Stimulated activated CD8-positive, alpha-beta memory T cell treated with anti-CD3 and anti-CD28 coated beads, Interleukin-12 subunit alpha, Interleukin-12 subunit beta, amount 100 ng/mL, for 24 hours (primary cell): ENCODE results near the gene SOWAHA.

Experiments used
- DNase-seq: peaks from one replicate; pipeline ENCODE4 v3.0.0-alpha.2; 2020; ENCODE audit errors: extremely low read depth

Gene SOWAHA

GRCh38 chr5:132812781-132813598 lies at the start of gene SOWAHA:
Gene SOWAHA (plus strand): TSS chr5:132813302. CDS start chr5:132813622, 320 bp downstream.
- DNase-seq, result no peak

- no peak for DNase-seq
Observed at GRCh38 chr5:132764051-132764450, 49.1 kb upstream of the SOWAHA start.

DNA sequence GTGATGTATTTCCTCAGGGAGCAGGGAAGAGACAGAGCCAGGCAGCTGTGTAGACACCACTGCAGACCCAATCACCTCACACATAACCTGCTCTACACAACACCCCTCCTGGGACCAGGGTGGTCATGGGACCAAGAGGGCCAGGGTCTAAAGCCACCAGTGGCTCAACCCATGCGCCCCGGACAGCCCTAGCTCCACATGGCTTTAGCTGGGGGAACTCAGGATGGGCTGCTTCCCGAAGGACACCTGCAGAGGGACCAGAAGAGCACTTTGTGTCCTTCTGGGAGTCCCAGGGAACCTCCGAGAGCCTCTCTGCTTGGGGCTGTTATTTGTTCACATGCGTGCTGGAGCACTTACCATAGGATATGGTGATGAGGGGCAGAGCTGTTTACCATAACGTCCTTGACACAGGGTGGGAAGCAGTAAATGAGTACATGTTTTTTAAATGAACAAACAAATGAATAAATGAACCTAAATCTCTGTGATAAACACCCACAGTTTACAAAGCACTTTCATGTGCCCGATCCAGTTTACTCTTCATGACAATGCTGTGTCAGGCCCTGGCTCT lies 48.3 kb upstream of the SOWAHA start:
- DNase-seq, result no peak

- no peak for DNase-seq
Observed at GRCh38 chr5:132765311-132766019, 47.6 kb upstream of the SOWAHA start.

DNA sequence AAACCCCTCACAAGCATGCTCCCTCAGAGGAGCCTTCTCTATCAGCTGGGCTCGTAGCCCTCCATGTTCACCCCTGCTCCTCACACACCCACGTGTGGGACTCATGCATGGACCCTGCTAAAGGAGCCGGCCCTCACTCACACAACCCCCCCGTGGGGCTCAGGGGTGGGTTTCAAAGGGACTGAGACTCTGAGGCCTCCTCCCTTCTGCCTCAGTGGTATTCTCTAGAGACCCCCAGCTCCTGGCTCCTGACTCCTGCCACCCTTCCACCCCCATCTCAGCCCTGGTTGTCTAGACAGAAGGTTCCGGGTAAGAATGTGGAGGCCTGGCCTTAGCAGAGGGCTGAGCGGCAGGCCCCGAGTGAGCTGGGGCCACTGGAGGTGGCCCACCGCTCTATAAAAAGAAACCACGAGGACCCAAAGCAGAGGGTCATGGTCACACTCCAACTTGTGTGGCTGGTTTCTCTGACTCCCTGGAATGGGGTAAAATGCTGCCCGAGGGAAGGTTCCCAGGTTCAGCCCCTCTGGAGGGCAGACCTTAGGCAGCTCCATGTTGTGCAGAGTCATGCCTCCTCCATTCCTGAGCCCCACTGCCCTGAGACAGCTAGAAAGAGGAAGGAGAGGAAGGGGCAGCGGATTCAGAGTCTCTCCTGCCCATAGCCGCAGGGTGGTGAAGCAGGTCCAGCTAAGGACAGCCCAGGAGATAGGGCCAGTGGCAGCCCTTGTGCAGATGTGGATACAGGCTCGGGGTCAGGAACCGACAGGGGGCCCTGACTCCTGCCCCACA lies 46.9 kb upstream of the SOWAHA start:
- no peak for DNase-seq

GRCh38 chr5:132766806-132767055 lies 46.4 kb upstream of the SOWAHA start:
- DNase-seq, result no peak

- DNase-seq, result no peak
Observed at GRCh38 chr5:132767150-132767549, 46.0 kb upstream of the SOWAHA start.

DNA sequence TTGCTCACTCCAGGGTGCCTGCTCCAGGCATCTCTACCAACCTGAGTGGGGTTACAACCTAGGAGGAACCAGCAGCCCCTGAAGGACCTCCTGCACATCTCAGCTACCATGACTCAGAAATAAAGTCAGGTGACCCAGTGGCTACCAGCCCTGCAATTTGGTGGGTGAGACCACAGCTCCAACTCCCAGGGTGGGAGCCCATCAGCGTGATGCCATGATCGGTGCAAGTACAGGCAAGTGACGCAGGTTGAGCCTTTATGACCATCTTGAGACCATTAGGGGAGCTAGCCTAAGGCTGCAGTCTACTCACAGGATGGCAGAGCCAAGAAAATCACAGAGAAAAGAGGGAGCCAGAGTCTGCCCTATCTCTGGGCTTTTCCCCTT lies 44.6 kb upstream of the SOWAHA start:
- DNase-seq, result no peak

GRCh38 chr5:132770476-132771159 lies 42.5 kb upstream of the SOWAHA start:
- no peak for DNase-seq

GRCh38 chr5:132771503-132771998 lies 41.6 kb upstream of the SOWAHA start:
- DNase-seq, result no peak

- DNase-seq, result no peak
Observed at GRCh38 chr5:132772291-132773070, 40.6 kb upstream of the SOWAHA start.

DNA sequence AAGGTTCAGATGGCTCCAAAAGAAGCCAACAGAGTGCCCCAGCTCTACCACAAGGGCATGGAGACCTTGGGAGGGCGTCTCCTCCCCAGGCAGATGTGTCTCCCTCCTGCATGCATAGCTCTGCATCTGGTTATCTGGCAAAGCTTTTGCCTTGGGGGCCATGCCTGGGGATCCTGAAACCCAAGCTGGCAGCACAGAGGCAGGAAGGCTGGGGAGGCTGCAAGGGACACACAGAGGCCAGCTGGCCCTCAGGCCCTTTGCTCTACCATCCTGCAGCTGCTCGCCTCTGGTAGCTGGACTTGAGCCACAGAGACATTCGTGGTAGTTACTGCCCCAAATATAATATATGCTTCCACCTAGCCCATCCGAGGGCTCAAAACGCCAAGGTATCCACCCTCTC lies 40.0 kb upstream of the SOWAHA start:
- DNase-seq, result no peak

DNA sequence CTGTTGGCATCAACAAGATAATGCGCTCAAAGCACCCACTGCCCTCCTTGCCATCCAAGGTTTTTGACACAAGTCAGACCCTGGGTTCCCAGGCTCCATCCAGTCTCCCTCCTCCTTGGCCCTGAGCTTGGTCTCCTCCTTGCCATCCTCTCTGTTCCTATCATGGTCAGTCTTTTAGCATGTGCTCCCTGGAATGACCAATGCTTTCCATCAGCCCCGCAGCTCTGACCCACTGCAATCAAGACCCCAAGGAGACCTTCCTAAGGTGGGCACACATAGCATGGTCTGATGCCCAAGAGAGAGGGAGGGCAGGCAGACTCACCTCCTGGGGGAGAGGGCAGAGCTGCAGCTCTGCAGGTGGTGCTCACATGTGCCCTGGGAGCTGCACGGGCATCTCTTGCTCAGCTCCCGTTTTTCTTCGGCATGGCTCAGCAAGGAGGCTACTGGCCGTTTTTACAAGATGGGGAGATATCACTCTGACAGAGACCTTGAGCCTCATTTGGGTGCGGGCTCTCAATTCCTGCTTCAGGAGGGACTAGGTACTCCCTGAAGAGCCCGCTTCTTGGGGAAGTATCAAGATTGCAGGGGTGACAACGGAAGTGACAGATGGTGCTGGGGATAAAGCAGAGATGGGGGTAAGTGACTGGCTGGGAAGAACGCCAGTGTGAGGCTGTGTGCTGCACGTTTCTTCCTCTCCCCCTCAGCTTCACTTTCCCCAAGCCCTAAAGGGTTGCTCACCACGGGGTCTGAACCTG lies 39.3 kb upstream of the SOWAHA start:
- no peak for DNase-seq

- DNase-seq, result no peak
Observed at GRCh38 chr5:132774406-132774805, 38.7 kb upstream of the SOWAHA start.

DNA sequence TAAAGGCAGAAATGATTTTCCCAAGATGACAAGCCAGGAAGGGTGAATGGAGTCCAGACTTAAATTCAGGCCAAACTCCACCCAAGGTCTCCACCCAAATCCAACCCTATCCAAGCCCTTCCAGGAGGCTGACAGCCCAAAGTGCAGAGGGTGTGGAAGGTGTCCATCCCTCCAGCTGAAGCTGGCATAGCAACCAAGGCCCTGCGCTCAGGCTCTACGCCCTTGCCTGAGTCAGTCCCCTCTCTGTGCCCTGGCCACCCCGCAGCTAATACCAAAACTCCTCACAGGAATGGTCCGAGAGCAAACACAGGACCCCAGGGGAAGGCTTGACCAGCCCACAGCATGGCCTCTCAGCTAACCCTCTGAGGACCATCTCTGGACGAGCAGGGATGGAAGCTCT lies 38.2 kb upstream of the SOWAHA start:
- DNase-seq, result no peak

- no peak for DNase-seq
Observed at GRCh38 chr5:132775476-132775961, 37.6 kb upstream of the SOWAHA start.

GRCh38 chr5:132776131-132776937 lies 36.8 kb upstream of the SOWAHA start:
- no peak for DNase-seq

DNA sequence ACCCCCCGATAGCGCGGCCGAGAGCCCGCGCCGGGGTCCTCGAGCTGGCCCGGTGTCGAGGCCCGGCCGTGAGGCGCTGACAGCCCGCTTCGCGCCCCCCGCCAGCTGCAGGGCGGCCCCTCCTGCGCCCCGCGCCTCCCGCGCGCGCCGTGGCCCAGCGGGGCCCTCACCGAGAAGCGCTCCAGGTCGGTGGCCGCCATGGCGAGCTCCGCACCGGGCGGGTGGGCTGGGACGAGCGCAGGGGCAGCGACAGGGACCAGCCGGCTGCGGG lies 36.2 kb upstream of the SOWAHA start:
- DNase-seq, result no peak
